Measurements from ENCODE around the gene FBLN1.
"Not testable (repeated sequence)": the region's sequence is repeated elsewhere in the genome, so short reads cannot be mapped to it uniquely, and the experiment has no call there.

The FBLN1 gene

DNA sequence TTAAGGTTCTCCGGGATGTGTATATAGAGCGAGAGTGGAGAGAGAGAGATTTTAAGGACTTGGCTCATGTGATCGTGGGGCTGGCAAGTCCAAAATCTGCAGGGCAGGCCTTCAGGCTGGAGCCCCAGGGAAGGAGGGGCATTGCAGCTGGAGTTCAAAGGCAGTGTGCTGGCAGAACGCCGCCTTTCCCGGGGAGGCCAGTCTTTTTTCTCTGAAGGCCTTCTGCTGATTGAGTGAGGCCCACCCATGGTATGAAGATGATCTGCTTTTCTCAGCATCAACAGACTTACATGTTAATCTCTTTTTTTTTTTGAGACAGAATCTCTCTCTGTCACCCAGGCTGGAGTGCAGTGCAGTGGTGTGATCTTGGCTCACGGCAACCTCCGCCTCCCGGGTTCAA lies 25.4 kb downstream of the FBLN1 start:
- no peak for DNase-seq (ENCODE audit: low read depth)

DNA sequence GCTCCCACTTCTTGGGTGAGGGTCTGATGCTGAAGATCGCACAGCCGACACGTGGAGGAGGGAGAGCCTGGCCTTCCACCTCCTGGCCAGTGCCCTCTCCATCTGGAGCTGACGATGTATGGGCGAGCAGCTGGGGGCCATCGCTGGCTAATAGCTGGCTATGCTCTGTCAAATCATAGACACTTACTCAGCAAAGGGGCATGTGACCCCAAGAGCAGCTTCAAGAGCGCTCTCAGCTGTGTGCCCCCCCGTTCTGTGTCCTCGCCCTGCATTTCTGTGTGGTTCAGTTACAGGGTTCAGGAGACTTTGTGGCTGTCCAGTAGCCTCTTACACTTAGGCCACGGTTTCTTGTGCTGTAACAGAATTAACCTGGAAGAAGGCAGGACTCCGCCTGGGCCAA lies 26.4 kb downstream of the FBLN1 start:
- no peak for DNase-seq (ENCODE audit: low read depth)

DNA sequence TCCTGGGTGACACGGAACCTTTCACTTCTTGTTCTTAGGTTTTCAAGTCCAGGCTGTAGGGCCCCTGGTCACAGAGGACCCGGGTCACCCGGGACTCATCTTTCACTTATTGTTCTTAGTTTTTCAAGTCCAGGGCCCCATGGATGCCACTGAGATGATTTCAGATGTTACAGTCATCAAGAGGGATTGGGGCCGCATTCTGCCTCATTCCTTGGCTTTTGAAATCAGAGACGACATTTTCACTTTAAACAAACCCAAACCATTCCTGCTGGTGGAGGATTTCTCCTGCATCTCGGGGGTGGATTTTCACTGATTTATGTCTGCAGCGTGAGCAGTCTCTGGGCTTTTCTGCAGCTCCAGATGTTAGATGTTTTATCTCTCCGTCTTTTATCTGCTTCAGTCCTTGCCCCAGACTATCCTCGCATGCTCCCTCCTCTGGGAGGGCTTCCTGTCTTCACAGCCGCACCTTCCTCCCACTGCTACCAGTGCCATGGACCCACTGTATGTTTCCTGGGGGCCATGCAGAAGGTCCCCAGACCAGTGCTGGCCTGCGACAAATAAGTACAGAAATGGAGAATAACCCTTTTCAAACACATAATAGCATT lies 27.4 kb downstream of the FBLN1 start:
- no peak for DNase-seq (ENCODE audit: low read depth)

DNA sequence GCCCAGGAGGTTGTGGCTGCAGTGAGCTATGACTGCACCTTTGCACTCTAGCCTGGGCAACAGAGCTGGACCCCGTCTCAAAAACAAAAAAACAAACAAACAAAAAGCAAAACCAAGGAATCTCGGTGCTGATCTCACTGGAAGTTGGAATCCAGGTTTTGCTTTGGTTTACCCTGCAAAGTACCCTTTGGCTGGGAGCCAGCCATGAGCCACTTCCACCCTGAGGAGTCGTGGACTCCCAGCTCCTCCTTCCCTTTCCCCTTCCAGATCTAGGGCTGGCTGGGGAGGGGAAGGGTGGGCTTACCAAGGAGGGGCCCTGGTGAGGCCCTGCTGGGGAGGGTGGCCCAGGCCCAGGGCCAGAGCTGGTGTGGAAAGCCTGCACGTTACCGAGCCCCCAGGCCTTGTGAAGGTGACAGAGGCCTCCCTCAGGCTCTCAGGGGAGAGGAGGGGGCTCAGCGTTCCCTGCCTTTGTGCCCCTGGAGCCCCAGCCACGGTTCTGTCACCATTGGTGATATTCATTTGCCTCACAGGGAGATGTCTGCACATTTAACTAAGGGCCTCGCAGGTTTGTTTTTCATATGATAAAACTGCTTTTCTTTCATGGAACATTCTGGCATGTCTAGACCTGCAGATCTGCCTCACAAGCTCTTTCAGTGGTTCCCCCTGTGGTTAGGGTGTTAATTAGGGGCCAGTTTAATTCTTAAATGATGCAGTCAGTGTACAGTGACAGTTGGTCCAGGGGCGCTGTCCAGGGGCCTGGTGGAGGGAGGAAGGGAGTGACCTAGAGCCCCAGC lies 29.0 kb downstream of the FBLN1 start:
- DNase-seq (ENCODE audit: low read depth), result no peak

DNA sequence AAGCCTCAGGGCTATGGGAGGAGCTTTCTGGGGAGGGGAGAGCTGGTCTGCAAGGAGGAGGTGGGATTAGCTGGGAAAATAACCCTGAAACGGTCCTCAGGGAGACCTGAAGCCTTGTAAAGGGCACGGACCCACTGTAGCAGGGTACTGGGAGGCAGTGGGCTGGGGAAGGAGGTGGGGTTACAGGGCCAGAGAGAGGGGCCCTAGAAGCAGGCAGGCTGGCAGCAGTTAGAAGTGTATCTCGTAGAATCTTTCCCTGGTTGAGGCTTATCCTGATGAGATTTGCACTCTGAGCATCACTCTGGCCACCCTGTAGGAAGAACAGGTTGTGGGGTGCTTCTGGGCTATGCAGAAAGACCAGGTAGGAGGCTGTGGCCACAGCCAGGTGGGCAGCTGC lies 29.6 kb downstream of the FBLN1 start:
- DNase-seq (ENCODE audit: low read depth), result no peak

DNA sequence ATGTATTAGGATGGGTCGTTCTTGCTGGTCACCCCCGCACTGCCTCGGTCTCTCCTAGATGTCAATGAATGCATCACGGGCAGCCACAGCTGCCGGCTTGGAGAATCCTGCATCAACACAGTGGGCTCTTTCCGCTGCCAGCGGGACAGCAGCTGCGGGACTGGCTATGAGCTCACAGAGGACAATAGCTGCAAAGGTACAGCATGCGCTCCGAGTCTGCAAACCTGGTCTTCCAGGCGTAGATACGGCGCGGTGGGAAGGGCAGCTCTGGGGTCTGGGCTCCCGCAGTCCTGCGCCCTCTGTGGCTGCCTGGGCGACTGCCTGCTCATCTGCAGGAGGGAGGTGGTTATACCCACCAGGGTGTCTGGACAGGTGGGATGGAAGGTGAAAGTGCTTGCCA lies 31.0 kb downstream of the FBLN1 start:
- no peak for DNase-seq (ENCODE audit: low read depth)

DNA sequence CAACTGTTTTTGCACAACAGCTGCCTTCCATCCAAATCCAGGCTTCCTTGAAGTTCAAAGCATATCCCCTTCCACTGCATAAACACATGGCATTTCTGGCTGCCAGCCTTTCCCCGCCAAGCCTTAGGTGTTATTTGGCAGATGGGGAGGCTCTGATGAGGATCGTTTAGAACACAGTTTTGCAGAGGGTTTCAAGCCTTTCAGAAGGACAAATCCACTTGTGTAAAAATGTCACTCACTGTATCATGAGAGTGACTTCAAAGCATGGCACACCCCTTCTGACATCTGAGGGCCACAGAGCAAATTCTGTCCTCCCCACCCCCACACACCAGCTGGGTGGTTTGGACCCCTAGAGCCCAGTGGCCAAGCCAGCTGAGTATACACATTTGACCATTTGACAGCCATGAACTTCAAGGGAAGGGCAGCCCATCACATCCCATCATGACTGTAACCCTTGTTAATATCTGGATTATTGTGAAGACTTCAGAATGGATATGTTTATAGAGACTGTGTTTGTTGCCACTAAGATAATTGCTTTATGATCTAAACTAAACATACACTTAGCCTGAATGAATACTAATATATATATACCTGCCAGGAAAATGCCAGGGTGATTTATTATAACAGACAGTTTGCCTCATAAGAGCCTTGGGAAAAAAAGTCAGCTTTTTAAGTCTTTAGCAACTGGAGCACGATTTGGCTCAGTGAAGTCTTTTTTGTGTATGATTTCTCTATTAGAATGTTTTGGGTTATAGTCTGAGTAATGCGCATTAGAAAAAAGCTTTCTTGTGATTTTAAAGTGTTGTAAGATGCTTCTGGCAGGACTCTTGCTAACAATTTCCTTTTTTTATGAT lies 31.9 kb downstream of the FBLN1 start:
- DNase-seq (ENCODE audit: low read depth), result no peak

DNA sequence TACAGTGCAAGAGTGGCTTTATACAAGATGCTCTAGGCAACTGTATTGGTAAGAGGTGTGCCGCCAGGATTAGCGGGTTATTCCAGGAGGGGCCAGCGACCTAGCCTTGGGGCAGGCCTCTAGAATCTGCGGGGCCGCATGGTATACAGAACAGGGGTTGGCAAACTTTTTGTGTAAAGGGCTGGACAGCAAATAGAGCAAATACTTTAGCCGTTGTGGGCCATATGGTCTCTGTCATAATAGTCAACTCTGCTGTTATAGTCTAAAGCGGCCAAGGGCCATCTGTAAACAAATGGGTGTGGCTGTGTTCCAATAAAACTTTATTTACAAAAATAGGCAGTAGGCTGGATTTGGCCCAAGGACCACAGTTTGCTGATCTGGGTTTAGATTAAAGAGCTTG lies 32.6 kb downstream of the FBLN1 start:
- DNase-seq (ENCODE audit: low read depth), result no peak

DNA sequence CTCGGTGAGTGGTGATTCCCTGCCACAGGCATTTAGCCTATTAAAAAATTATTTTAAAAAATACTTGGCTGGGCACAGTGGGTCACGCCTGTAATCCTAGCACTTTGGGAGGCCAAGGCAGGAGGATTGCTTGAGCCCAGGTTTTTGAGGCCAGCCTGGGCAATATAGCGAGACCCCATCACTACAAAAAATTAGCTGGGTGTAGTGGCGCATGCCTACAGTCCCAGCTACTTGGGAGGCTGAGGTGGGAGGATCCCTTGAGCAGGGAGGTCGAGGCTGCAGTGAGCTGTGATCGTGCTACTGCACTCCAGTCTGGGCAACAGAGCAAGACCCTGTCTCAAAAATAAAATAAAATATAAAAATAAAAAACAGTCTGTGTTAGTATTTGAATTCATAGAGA lies 33.2 kb downstream of the FBLN1 start:
- not testable (repeated sequence) for DNase-seq (ENCODE audit: low read depth)

DNA sequence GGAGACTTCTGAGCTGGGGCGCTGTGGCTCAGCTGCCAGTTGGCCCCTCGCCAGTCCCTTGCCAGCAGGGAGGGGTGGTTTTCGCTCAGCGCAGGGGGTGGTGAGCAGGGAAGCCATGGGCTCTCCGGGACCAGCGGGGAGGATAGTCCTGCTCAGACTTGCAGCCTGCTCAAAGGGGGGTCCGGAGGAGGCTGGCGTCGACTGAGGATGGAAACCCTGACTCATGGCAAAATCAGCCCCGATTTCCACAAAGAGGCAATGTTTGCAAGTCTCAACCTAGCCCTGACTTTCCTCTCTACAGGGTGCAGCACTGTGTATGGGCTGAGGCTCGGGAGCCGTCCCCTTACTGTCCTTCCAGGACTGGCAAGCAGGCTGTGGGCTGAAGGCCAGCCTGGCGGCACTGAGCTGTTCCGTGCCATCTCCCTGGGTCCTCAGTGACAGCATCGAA lies 35.1 kb downstream of the FBLN1 start:
- DNase-seq (ENCODE audit: low read depth), result no peak

DNA sequence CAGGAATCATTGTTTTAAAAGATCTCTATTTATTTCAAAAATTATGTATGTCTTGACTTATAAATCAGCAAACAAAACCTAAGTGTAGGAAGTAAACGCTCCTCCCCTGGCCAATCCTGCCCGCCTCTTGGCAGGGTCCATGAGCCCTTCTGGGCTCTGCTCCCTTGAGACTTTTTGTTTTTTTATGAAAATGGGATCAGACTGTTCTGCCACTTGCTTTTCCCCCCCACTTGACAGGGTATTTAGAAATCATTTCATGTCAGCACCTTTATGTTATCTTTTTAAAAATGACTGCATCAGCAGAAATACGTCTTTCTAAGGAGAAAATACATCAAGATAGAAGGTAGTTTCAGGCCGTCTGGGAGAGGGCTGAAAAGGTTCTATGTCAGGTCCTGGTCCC lies 35.6 kb downstream of the FBLN1 start:
- no peak for DNase-seq (ENCODE audit: low read depth)

DNA sequence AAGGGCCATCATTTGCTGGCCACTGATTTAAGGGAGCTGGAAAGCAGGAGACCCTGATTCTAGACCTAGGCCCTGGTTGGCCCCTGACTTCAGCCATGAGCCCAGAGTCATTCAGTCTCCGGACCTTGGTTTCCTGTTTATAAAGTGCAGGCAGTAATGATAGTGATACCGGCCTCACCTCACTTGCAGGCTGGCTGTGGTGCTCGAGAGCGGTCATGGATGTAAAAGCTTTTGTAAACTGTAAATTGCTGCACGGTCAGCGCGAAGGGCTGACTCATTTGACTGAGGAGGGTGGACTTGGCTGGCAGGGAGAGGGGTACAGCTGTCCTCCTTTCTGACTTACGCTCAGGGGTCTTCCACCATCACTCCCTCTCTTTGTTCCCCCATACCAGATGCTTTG lies 37.4 kb downstream of the FBLN1 start:
- no peak for DNase-seq (ENCODE audit: low read depth)

DNA sequence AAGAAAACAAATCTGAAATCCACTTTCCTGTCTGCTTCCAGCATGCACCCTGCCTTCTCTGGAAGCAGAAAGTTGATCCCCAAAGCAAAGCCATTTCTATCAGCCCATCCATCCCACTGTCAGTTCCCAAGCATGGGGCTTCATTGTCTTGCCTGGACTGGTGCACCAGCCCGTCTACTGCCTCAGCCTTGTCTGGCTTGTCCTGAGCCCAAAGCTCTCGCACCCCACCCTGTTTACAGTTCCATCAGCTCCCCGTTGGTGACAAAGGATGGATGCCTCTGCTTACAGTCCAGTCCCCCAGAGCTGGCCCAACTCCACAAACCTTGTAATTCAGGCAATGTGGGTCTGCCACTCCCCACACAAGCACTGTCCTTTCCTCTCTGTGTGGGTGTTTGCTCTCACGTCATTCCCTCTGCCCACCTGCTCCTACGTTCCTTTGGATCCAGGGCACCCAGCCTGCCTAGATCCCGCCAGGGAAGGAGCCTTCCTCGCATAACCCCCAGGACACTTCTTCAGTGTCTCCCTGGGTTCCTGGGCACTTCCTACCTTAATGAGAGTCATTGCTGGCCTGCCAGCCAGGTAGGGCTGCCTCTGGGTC lies 38.8 kb downstream of the FBLN1 start:
- DNase-seq (ENCODE audit: low read depth), result no peak

DNA sequence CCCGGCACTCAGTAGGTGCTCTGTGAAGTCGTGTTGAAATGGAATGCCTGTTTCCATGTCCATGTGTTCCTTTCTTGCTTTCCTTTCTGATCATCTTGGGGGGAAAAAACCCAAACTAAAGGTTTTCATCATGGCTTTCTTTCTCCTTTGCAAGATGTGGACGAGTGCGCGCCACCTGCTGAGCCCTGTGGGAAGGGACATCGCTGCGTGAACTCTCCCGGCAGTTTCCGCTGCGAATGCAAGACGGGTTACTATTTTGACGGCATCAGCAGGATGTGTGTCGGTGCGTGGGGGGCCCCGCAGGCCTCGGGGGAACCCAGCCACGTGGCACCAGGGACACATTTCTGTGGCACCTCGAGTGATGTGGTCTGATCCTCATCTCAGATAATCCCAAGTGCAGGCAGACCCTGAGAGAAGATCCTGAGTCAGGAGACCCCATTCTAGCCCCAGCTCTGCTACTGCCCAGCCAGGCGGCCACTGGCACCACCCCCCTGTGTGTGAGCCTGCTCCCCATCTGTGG lies 39.4 kb downstream of the FBLN1 start:
- DNase-seq (ENCODE audit: low read depth), result no peak

DNA sequence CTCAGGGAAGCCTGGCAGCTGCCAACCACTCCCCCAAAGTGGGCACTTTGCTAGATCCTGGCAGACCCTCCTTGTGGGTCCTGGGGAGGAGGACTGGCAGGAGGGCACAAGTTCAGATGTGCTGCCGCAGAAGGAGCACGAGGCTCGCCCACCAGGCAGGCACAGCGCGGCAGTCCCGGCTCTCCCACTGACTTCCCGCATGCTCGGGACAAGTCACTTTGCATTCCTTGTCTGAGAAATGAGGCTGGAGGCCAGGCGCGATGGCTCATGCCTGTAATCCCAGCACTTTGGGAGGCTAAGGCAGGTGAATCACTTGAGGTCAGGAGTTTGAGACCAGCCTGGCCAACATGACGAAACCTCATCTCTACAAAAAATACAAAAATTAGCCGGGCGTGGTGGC lies 40.1 kb downstream of the FBLN1 start:
- DNase-seq (ENCODE audit: low read depth), result not testable (repeated sequence)

DNA sequence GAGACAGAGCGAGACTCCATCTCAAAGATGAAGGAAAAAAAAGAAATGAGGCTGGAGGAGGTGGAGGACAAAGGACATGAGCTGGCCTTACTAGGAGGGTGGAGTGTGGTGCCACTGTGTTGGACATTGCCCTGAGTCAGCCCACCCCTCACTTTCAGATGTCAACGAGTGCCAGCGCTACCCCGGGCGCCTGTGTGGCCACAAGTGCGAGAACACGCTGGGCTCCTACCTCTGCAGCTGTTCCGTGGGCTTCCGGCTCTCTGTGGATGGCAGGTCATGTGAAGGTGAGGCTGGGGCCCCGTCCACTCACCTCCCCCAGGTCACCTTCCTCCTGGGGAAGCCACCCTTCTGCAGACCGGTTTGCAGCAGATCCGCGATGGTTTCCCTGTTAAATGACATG lies 40.6 kb downstream of the FBLN1 start:
- DNase-seq (ENCODE audit: low read depth), result no peak

DNA sequence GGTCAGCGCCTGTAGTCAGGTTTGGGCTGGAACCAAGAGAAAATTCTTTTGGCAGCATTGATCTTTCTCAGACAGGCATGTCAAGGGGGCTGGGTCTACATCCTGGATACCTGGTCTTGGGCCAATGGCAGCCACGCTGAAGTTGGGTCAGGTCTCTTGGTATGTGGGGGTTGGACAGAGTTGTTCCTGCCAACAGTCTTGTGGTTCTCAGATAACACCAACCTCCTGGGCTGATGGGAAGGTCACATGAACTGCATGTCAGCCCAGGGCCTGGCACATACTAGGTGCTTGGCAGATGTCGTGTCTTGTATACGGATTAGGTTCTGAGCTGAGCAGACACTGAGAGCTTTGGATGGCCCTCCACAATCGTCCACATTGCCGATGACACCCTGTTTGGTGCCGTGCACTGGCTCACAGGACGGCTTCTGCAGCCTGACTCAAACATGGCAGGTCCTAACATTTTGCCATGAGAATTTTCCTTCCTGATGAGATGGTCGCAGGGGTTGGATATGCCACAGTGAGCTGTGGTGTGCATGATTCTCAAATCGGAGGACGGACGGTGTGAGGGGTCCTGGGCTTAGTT lies 42.0 kb downstream of the FBLN1 start:
- no peak for DNase-seq (ENCODE audit: low read depth)

DNA sequence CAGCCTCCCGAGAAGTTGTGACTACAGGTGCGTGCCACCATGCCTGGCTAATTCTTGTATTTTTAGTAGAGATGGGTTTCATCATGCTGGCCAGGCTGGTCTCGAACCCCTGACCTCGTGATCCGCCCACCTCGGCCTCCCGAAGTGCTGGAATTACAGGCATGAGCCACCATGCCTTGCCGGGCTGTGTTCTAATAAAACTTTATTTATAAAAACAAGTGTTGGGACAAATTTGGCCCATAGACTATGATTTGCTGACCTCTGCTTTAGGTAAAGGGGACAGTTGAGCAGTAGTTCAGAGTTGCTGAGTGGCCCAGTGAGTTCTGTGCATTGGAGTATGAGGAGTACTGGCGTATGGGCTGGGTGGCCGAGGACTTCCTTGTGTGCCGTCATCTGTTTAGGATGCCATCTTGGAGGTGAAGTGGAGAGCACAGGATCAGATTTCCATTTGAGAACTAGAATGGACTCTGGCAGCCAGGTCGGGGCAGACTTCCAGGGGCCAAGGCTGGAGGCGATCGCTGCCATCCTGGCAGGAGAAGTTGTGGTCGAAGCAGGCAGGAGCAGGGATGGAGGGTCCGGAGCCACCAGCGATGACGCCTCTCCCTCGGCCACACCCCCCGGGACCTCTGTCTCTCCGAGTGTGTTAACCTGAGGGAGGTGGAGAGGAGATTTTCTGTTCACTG lies 43.8 kb downstream of the FBLN1 start:
- no peak for DNase-seq (ENCODE audit: low read depth)

DNA sequence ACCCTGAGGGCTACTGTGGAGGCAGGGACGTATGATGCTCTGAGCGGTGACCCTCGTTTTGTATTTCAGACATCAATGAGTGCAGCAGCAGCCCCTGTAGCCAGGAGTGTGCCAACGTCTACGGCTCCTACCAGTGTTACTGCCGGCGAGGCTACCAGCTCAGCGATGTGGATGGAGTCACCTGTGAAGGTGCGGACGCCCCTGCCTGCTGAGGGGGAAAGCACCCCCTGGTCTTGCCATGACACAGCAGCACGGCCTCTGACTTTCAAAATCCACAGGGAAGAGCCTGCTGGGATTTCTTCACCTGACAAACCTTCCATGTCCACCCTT lies 44.3 kb downstream of the FBLN1 start:
- DNase-seq (ENCODE audit: low read depth), result no peak

DNA sequence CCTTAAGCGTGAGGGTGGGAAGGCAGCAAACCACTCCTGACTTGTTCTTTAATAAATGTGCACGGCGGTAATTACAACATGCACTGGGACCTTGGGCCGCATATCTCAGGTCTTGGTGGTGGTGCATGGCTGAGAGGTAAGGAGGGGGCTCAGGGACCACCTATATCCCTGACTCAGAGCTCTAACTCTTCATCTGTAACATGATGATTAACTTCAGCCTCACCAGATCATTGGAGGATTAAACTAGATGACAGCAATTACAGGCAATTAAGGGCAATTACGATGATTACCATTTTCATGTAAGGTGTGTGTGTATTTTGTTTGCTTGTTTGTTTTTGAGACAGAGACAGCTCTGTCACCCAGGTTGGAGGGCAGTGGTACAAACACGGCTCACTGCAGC lies 45.0 kb downstream of the FBLN1 start:
- DNase-seq (ENCODE audit: low read depth), result no peak

DNA sequence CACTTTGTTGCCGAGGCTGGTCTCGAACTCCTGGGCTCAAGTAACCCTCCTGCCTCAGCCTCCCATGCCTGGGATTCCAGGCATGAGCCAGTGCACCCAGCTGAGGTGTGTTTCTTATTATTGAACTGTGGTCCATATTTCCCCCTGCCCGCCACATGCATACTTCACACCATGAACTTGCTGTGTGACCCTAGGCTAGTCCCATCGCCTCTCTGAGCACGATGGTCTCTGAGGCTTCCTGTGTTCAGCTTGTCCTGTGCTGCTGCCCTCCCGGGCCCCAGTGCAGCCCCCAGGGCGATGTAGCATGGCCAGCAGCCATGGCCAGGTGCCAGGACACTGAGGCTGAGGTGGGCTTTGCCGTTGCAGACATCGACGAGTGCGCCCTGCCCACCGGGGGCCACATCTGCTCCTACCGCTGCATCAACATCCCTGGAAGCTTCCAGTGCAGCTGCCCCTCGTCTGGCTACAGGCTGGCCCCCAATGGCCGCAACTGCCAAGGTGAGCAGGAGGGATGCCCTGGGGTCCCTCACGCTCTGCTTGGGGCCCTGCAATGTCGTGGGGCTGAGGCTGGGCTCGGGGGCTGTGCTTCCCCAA lies 45.7 kb downstream of the FBLN1 start:
- no peak for DNase-seq (ENCODE audit: low read depth)
